SK-N-MC (cell line): ENCODE data around the gene RFC5.

Source experiments
- EZH2 ChIP-seq: fragments of 200-600 bp; sonication (generic); IDR thresholded peaks from one replicate; pipeline ENCODE4 v1.6.1; 2017; ENCODE audit warnings: antibody characterized with exemption
- FOXP2 ChIP-seq: optimal IDR thresholded peaks from 2 replicates; pipeline ENCODE3; 2011; ENCODE audit warnings: mild to moderate bottlenecking, moderate library complexity; ENCODE audit not compliant: insufficient read depth; ENCODE audit errors: extremely low read length, control extremely low read depth
- POLR2AphosphoS5 ChIP-seq: IDR thresholded peaks from 2 replicates; pipeline ENCODE4 v1.6.1; 2012; ENCODE audit warnings: mild to moderate bottlenecking, low read depth, low read length, borderline replicate concordance

DNA sequence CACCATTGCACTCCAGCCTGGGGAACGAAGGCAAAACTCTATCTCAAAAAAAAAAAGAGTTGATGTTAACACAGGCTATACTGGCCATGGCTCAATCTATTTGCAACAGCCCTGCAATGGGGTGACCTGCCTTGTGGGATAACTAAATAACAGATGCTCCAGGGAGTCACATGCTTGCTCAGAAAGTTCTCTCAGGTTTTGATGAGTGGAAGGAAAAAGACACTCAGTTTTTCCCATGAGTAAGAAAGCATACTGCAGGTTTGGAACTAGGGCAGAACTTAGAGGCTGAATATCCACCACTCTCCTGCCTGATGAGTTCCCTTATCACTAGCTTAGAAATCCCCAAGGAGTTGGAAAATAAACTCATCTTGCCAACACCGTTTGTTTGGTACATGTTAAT is 27.6 kb downstream of the RFC5 start:
- no peak for TF ChIP-seq POLR2AphosphoS5
- no peak for TF ChIP-seq EZH2
- no peak for TF ChIP-seq FOXP2
